DMS 273 treated with DMSO at 0.1 percent for 48 hours (cell line): ENCODE data around the gene FES.
"Not testable (repeated sequence)": the region's sequence is repeated elsewhere in the genome, so short reads cannot be mapped to it uniquely, and the experiment has no call there.

Experiments
- DNase-seq: peaks from one replicate; lab custom pipeline; 2025; lab: John Stamatoyannopoulos, UW

The FES gene

GRCh38 chr15:90883976-90884718, at the start of gene FES:
Gene FES (plus strand): TSS chr15:90884504. CDS start chr15:90885046, 542 bp downstream.
- no peak for DNase-seq

- no peak for DNase-seq
Observed at GRCh38 chr15:90834626-90835025, 49.7 kb upstream of the FES start.

- DNase-seq = no peak
Observed at GRCh38 chr15:90836296-90836871, 47.9 kb upstream of the FES start.

GRCh38 chr15:90837094-90837493, 47.2 kb upstream of the FES start:
- no peak for DNase-seq

DNA sequence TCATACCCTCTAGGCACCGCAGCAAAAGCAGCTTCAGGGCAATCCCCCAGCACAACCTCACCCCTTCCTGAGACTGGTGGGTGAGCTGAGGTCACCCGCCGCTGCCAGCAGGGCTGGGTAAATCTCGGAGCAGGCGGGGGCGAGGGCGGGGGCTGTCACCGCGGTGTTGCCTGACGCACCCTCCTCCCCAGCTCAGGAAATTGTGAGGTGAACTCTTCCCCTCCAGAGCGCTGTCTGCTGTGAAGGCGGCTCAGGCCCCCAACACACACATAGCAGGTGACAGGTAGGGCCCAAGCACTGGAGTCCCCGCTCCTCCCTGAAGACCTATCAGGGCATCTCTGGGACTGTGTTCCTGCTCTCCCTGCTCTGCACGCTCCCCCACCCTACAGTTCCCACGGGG, 46.2 kb upstream of the FES start:
- no peak for DNase-seq

GRCh38 chr15:90838544-90838943, 45.8 kb upstream of the FES start:
- no peak for DNase-seq

- no peak for DNase-seq
Observed at GRCh38 chr15:90839187-90840071, 44.9 kb upstream of the FES start.

DNA sequence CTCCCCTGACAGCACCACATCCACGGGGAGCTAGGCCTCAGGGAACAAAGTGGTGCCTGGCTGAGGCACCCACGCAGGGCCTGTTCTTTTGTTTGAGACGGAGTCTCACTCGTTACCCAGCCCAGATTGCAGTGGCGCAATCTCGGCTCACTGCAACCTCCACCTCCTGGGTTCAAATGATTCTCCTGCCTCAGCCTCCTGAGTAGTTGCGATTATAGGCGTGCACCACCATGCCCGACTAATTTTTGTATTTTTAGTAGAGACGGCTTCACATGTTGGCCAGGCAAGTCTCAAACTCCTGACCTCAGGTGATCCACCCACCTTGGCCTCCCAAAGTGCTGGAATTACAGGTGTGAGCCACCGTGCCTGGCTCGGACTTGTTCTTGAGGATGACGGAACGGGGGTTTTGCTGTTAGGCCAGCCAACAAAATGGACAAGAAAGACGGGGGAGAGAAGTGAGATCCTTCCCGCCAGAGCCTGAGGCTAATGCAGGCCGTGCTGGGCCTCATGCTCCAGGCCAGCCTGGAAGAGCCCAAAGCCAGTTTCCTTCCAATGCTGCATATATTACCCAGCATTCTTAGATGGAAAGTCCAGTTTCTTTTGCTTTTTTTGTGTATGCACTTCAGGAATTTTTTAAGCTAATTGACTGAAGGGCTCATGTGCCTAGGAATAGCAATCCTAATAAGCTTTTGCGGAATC, 44.0 kb upstream of the FES start:
- DNase-seq = no peak

GRCh38 chr15:90840954-90841353, 43.4 kb upstream of the FES start:
- no peak for DNase-seq

DNA sequence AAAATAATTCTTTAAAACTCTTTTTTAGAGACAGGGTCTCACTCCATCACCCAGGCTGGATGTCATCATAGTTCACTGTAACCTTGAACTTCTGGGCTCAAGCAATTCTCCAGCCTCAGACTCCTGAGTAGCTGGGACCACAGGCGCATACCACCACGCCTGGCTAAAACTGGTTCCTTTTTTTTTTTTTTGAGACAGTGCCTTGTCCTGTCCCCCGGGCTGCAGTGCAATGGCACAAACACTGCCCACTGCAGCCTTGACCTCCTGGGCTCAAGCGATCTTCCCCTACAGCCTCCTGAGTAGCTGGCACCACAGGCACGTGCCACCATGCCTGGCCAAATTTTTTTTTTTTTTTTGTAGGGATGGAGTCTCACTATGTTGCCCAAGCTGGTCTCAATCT, 39.6 kb upstream of the FES start:
- DNase-seq = no peak

DNA sequence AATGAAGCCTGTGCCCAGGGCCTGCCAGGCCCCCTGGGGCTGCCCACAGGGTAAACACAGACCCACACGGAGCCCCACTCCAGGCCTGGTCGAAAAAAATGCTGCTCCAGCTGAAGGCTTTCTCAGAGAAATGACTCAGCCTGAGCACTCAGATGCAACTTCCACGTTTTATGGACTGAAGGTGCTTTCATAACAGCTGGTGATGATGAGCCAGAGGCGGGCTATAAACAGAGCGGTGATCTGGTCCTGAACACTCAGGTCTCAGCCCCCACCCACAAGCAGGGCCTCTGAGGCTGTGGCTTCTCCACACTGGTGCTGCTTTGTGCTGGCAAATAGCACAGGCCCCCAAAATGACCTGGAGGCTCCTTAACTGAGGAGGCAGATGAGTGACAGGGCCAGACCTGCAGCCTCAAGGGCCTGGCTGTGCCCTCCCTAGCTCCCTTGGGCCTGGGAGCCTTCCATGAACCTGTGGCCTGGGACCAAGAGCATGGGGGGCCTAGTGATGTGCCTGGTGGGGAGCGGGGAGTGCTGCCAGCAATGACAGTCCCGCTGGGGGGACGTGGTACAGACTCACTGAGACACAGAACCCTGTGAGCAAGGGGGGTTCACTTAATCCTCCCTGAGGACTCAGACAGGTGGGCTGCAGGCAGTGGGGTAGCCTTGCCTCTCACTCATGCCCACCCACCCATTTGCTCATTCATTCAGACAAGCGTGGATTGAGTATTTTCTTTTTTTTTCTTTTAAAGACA, 38.9 kb upstream of the FES start:
- DNase-seq = no peak

- not testable (repeated sequence) for DNase-seq
Observed at GRCh38 chr15:90849424-90849823, 34.9 kb upstream of the FES start.

- DNase-seq = no peak
Observed at GRCh38 chr15:90851114-90851513, 33.2 kb upstream of the FES start.

DNA sequence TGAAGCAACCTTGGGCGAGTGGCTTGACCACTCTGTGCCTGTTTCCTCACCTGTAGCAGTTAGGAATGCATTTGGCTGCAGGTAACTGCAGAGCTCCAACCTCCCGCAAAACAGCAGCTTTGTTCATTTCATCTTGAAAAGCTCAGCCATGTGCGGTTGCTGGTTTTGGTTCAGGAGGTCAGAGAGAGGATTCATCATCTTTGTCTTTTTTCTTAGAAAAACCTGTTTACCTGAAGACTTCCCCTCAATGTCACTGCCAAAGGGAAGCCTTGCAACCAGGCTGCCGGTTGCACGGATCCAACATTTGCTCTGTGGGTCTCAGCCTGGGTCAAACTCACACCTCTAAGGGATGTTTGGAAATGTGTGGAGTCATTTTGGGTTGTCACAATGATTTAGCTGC, 32.4 kb upstream of the FES start:
- no peak for DNase-seq

DNA sequence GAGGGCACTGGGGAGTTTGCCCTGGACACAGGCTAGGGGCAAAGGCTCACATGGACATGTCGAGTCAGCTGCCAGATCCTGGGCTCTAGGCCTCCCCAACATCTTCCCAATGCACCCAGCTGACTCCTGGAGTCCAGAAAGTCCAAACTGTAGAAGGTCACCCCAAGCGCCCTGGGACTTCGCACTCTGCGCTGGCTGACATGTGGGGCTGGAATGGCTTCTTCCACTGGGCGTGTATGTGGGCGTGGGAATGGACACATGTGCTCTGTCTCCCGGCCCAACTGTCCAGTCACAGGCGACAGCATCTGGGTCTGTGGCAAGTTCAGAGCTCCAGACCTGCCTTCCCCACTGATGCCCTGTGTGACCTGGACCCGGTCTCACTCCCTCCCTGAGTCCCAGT, 29.2 kb upstream of the FES start:
- no peak for DNase-seq

DNA sequence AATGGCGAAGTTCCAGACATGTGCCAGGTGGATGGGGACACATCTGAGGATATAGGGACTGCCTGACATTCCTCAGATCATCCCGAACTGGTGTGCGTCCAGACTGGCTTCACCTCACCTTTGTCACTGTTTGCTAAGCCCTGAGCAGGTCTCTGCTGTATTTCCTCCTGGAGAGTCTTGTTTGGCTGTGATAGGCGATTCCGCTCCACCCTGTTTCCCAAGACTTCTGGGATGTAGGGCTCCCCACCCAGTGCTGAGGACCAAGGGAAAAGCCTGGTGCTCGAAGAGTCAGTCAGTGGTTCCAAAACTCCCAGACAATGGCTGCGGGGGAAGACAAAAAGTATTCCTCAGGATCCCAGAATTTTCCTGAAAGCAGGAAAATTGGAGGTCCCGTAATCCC, 27.0 kb upstream of the FES start:
- DNase-seq = no peak

- DNase-seq = no peak
Observed at GRCh38 chr15:90857883-90858443, 26.3 kb upstream of the FES start.

GRCh38 chr15:90859234-90860131, 24.8 kb upstream of the FES start:
- DNase-seq = no peak

- no peak for DNase-seq
Observed at GRCh38 chr15:90860450-90860849, 23.9 kb upstream of the FES start.
